HepG2 (cell line): ENCODE data around the gene RASD1. TPM values are rescaled to one million over a fixed set of nuclear protein-coding genes. Genes with fewer than 3 reads are reported as not detected.

Experiments used
- ARNT ChIP-seq: fragments of 450-650 bp; IDR thresholded peaks from 2 replicates; pipeline ENCODE4 v1.6.1; 2017
- ARNT2 ChIP-seq: sonication (generic); formaldehyde crosslinking; IDR thresholded peaks from 2 replicates; pipeline ENCODE4 v1.8.0; 2022; ENCODE audit warnings: mild to moderate bottlenecking, low read depth, missing genetic modification reagents, moderate library complexity
- CHCHD3 ChIP-seq: sonication (generic); formaldehyde crosslinking; IDR thresholded peaks from 2 replicates; pipeline ENCODE4 v1.8.0; 2022; ENCODE audit warnings: mild to moderate bottlenecking, missing genetic modification reagents, moderate library complexity
- ELF3 ChIP-seq: IDR thresholded peaks from 2 replicates; pipeline ENCODE4 v1.6.1; 2016; ENCODE audit warnings: missing genetic modification reagents, missing compliant biosample characterization
- FLYWCH1 ChIP-seq: sonication (generic); formaldehyde crosslinking; IDR thresholded peaks from 2 replicates; pipeline ENCODE4 v1.8.1; 2023; ENCODE audit warnings: mild to moderate bottlenecking, missing genetic modification reagents
- GATAD1 ChIP-seq: IDR thresholded peaks from 2 replicates; pipeline ENCODE4 v1.6.1; 2016; ENCODE audit warnings: missing genetic modification reagents, missing compliant biosample characterization
- GFI1 ChIP-seq: sonication (generic); formaldehyde crosslinking; IDR thresholded peaks from 2 replicates; pipeline ENCODE4 v1.5.0; 2020; ENCODE audit warnings: missing genetic modification reagents, mild to moderate bottlenecking, borderline replicate concordance
- IRX3 ChIP-seq: sonication (generic); formaldehyde crosslinking; IDR thresholded peaks from 2 replicates; pipeline ENCODE4 v1.8.1; 2023; ENCODE audit warnings: mild to moderate bottlenecking, low read depth, missing genetic modification reagents, borderline replicate concordance
- JUN ChIP-seq: sonication (generic); formaldehyde crosslinking; IDR thresholded peaks from 2 replicates; pipeline ENCODE4 v1.4.0; 2020; ENCODE audit warnings: mild to moderate bottlenecking, missing genetic modification reagents
- KLF11 ChIP-seq: IDR thresholded peaks from 2 replicates; pipeline ENCODE4 v1.6.1; 2016; ENCODE audit warnings: missing compliant biosample characterization
- KLF12 ChIP-seq: sonication (generic); formaldehyde crosslinking; IDR thresholded peaks from 2 replicates; pipeline ENCODE4 v1.4.0; 2020; ENCODE audit warnings: missing genetic modification reagents, borderline replicate concordance
- PHF5A ChIP-seq: IDR thresholded peaks from one replicate; pipeline ENCODE4 v1.6.1; 2018; ENCODE audit warnings: low read depth, missing genetic modification reagents; ENCODE audit not compliant: unreplicated experiment
- RARG ChIP-seq: sonication (generic); formaldehyde crosslinking; IDR thresholded peaks from 2 replicates; pipeline ENCODE4 v1.4.0; 2020; ENCODE audit warnings: low read depth, mild to moderate bottlenecking, missing genetic modification reagents
- SETDB1 ChIP-seq: sonication (generic); formaldehyde crosslinking; IDR thresholded peaks from 2 replicates; pipeline ENCODE4 v1.5.1; 2020; ENCODE audit warnings: missing genetic modification reagents, mild to moderate bottlenecking, borderline replicate concordance
- TEAD3 ChIP-seq: optimal IDR thresholded peaks from 2 replicates; pipeline ENCODE3; 2016; ENCODE audit warnings: borderline replicate concordance
- ZFP90 ChIP-seq: sonication (generic); formaldehyde crosslinking; IDR thresholded peaks from 2 replicates; pipeline ENCODE4 v1.8.0; 2022; ENCODE audit warnings: missing genetic modification reagents, mild to moderate bottlenecking, inconsistent platforms, borderline replicate concordance
- ZNF143 ChIP-seq: sonication (generic); formaldehyde crosslinking; IDR thresholded peaks from 2 replicates; pipeline ENCODE4 v1.4.0; 2020; ENCODE audit warnings: missing genetic modification reagents
- ZNF256 ChIP-seq: sonication (generic); formaldehyde crosslinking; conservative IDR thresholded peaks from 2 replicates; pipeline ENCODE4 v1.4.0; 2020; ENCODE audit warnings: missing genetic modification reagents
- ZNF30 ChIP-seq: sonication (generic); formaldehyde crosslinking; IDR thresholded peaks from 2 replicates; pipeline ENCODE4 v1.5.0; 2020; ENCODE audit warnings: mild to moderate bottlenecking, missing genetic modification reagents
- ZNF354B ChIP-seq: sonication (generic); formaldehyde crosslinking; IDR thresholded peaks from 2 replicates; pipeline ENCODE4 v1.8.0; 2022; ENCODE audit warnings: mild to moderate bottlenecking, missing genetic modification reagents
- ZNF430 ChIP-seq: sonication (generic); formaldehyde crosslinking; IDR thresholded peaks from 2 replicates; pipeline ENCODE4 v1.9.0; 2021; ENCODE audit warnings: mild to moderate bottlenecking, missing genetic modification reagents
- ZNF460 ChIP-seq: sonication (generic); formaldehyde crosslinking; IDR thresholded peaks from 2 replicates; pipeline ENCODE4 v1.5.1; 2020; ENCODE audit warnings: missing genetic modification reagents, mild to moderate bottlenecking, borderline replicate concordance
- ZNF496 ChIP-seq: sonication (generic); formaldehyde crosslinking; IDR thresholded peaks from 2 replicates; pipeline ENCODE4 v1.8.1; 2023; ENCODE audit warnings: mild to moderate bottlenecking, moderate library complexity, missing genetic modification reagents; ENCODE audit not compliant: insufficient replicate concordance
- ZNF660 ChIP-seq: sonication (generic); formaldehyde crosslinking; IDR thresholded peaks from 2 replicates; pipeline ENCODE4 v1.5.1; 2020; ENCODE audit warnings: mild to moderate bottlenecking, low read depth, missing genetic modification reagents, borderline replicate concordance
- ZNF746 ChIP-seq: sonication (generic); formaldehyde crosslinking; IDR thresholded peaks from 2 replicates; pipeline ENCODE4 v1.8.0; 2022; ENCODE audit warnings: mild to moderate bottlenecking, missing genetic modification reagents
- polyA plus RNA-seq, 8 experiments: library from polyadenylated mRNA; depleted of rRNA in 3 of 8; stranded (reverse) in 7 of 8; unstranded in 1 of 8; fragments of >200 nt; fragmentation: Illumina TruSeq in 4 of 8; extraction: Trizol in 4 of 8; gene quantifications; 2 replicates each; pipeline versions ENCODE4 v1.2.1 to v1.2.3, GENCODE V29; 2011 to 2016; ENCODE audit warnings: low read depth in 4 of 8, missing spikeins in 1 of 8, mixed read lengths in 1 of 8; ENCODE audit not compliant: insufficient read depth in 1 of 8
- total RNA-seq, 5 experiments: library from RNA; depleted of rRNA; stranded (reverse); fragments of >200 nt; fragmentation: Illumina TruSeq; extraction: Trizol; gene quantifications; 2 replicates each; pipeline ENCODE4 v1.2.3, GENCODE V29; 2016; ENCODE audit warnings: low read depth in 1 of 5
- TF ChIP-seq, protein P1 (sequence below): IDR thresholded peaks from 2 replicates; pipeline ENCODE4 v1.6.1; 2012; ENCODE audit warnings: low read depth, low read length, improper control_type of control experiment
- TF ChIP-seq, protein P2 (sequence below): sonication (generic); formaldehyde crosslinking; IDR thresholded peaks from 2 replicates; pipeline ENCODE4 v1.8.0; 2022; ENCODE audit warnings: missing genetic modification reagents, mild to moderate bottlenecking, borderline replicate concordance
- TF ChIP-seq, protein P3 (sequence below): sonication (generic); IDR thresholded peaks from 2 replicates; pipeline ENCODE4 v1.6.1; 2016; ENCODE audit warnings: low read depth, borderline replicate concordance

The RASD1 gene
- total and polyA plus RNA-seq, 2 of the 13 experiments (the other 11 are each of a cell fraction or from before 2014, with no cell fraction given), result 1.6 to 4.2 TPM

DNA sequence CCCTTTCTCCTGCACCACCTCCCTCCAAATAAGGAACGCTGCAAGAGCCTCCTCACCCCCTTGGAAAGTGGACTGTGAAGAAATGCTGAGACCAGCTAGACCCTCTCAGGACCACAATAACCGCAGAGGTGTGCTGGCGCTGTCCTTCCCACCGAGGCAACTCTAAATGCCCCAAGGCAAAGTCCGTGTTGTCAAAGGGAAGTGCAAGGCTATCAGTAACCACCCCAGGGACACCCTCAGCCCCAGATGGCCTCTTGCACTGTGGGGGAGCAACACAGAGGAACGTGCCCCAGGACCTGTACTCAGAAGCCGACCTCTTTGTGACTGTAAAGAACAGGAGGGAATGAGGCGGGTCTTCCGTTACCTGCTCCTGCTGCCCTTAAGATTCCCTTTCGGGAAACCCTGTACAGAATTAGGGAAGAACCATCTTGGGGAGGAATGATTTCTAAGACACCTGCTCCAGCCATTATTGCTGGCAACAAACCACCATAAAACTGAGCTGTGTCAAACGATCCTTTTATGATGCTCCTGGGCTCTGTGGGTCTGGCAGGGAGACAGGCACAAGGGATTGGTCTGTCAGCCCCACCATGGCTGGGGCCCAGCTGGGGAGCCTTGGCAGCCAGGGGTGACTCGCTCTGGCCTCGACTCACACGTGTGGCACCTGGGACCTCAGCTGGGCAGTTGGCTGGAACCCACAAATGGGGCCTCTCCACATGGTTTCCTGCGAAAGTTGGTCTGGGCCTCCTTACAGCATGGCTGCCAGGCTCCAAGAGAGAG lies 34.0 kb downstream of the RASD1 start (continued):
- TF ChIP-seq, protein P1, sequence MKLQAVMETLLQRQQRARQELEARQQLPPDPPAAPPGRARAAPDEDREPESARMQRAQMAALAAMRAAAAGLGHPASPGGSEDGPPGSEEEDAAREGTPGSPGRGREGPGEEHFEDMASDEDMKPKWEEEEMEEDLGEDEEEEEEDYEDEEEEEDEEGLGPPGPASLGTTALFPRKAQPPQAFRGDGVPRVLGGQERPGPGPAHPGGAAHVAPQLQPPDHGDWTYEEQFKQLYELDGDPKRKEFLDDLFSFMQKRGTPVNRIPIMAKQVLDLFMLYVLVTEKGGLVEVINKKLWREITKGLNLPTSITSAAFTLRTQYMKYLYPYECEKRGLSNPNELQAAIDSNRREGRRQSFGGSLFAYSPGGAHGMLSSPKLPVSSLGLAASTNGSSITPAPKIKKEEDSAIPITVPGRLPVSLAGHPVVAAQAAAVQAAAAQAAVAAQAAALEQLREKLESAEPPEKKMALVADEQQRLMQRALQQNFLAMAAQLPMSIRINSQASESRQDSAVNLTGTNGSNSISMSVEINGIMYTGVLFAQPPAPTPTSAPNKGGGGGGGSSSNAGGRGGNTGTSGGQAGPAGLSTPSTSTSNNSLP, result no peak
- TF ChIP-seq ZNF430 (0 out of 2 replicates have a peak, but pooled peaks have one; percentile 51), GATAD1 (CRISPR knock-in tag) (peak; percentile 42; the same call in 1 of the 2 replicates), RARG (CRISPR knock-in tag) (no peak), ELF3 (CRISPR knock-in tag) (peak; percentile 78), GFI1 (CRISPR knock-in tag) (peak; percentile 46; the same call in 1 of the 2 replicates), ZNF660 (CRISPR knock-in tag) (no peak), FLYWCH1 (CRISPR knock-in tag) (no peak), PHF5A (no peak), ZNF143 (CRISPR knock-in tag) (no peak), ZFP90 (CRISPR knock-in tag) (no peak), TEAD3 (CRISPR knock-in tag) (peak; percentile 82), ZNF746 (peak; percentile 66; the same call in 1 of the 2 replicates), ZNF460 (no peak), ZNF256 (no peak), ZNF354B (no peak), JUN (CRISPR knock-in tag) (no peak), ZNF30 (CRISPR knock-in tag) (no peak), ARNT (no peak), ZNF496 (CRISPR knock-in tag) (no peak), IRX3 (CRISPR knock-in tag) (no peak), KLF12 (no peak), KLF11 (no peak), CHCHD3 (no peak), SETDB1 (CRISPR knock-in tag) (no peak), ARNT2 (peak; percentile 69; the same call in 1 of the 2 replicates)
- TF ChIP-seq, protein P2, sequence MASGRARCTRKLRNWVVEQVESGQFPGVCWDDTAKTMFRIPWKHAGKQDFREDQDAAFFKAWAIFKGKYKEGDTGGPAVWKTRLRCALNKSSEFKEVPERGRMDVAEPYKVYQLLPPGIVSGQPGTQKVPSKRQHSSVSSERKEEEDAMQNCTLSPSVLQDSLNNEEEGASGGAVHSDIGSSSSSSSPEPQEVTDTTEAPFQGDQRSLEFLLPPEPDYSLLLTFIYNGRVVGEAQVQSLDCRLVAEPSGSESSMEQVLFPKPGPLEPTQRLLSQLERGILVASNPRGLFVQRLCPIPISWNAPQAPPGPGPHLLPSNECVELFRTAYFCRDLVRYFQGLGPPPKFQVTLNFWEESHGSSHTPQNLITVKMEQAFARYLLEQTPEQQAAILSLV (CRISPR knock-in tag), result peak; percentile 58; the same call in 1 of the 2 replicates
- TF ChIP-seq, protein P3, sequence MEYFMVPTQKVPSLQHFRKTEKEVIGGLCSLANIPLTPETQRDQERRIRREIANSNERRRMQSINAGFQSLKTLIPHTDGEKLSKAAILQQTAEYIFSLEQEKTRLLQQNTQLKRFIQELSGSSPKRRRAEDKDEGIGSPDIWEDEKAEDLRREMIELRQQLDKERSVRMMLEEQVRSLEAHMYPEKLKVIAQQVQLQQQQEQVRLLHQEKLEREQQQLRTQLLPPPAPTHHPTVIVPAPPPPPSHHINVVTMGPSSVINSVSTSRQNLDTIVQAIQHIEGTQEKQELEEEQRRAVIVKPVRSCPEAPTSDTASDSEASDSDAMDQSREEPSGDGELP, result peak; percentile 53; the same call in 1 of the 2 replicates
